ENCODE measurements around the gene HSPA12B. TPM values are rescaled to one million over a fixed set of nuclear protein-coding genes. Genes with fewer than 3 reads are reported as not detected.

HSPA12B gene
- total RNA-seq, 1 experiment from 2014 or later = 6.3 TPM

DNA sequence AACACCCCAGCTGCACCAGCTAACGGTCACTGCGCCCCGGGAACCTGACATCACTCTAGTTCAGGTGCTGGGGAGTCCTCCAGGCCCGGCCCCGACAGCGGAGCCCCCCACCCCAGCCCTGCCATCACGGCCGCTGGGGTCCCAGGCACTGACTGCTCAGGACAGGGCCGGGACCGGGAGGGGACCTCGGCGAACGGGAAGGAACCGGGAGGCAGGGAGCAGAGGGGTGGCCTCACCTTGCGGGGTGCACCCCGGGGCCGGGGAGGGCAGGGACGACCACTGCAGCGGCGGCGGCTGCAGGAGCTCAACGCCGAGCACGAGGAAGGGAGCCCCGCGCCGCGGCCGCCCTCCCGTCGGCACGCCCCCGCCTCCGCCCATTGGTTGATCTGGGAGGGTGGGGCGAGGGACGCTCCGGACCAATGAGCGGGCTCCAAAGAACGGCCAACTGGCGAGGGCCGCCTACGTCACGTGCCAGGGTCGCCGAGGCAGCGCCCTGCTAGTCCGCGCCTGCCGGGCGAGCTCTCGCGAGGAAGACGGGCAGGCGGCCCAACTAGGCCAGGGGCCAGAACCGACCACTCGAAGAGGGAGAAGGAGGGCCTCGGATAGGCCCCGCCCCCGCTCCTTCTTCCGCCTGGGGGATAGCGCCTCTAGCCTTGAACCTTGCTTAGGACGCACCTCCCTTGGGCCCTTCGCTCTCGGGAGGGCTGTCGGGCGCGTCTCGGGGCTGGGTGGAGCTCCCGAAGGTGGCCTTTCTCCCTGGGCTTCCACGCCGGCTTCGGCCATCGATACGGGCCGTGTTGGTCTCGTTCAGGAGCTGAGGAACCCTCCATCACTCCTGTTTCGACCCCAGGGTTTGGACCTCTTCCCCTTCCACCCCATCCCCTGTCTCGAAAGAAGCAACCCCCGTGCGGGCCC lies 35.2 kb downstream of the HSPA12B start, which contains the start of gene ADISSP (continued):
- TF ChIP-seq, protein P1, sequence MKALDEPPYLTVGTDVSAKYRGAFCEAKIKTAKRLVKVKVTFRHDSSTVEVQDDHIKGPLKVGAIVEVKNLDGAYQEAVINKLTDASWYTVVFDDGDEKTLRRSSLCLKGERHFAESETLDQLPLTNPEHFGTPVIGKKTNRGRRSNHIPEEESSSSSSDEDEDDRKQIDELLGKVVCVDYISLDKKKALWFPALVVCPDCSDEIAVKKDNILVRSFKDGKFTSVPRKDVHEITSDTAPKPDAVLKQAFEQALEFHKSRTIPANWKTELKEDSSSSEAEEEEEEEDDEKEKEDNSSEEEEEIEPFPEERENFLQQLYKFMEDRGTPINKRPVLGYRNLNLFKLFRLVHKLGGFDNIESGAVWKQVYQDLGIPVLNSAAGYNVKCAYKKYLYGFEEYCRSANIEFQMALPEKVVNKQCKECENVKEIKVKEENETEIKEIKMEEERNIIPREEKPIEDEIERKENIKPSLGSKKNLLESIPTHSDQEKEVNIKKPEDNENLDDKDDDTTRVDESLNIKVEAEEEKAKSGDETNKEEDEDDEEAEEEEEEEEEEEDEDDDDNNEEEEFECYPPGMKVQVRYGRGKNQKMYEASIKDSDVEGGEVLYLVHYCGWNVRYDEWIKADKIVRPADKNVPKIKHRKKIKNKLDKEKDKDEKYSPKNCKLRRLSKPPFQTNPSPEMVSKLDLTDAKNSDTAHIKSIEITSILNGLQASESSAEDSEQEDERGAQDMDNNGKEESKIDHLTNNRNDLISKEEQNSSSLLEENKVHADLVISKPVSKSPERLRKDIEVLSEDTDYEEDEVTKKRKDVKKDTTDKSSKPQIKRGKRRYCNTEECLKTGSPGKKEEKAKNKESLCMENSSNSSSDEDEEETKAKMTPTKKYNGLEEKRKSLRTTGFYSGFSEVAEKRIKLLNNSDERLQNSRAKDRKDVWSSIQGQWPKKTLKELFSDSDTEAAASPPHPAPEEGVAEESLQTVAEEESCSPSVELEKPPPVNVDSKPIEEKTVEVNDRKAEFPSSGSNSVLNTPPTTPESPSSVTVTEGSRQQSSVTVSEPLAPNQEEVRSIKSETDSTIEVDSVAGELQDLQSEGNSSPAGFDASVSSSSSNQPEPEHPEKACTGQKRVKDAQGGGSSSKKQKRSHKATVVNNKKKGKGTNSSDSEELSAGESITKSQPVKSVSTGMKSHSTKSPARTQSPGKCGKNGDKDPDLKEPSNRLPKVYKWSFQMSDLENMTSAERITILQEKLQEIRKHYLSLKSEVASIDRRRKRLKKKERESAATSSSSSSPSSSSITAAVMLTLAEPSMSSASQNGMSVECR (CRISPR knock-in tag; IDR thresholded peaks at IDR 0.05; ENCODE audit: borderline replicate concordance) = peak; percentile 87; the same call in 1 of the 2 replicates
- TF ChIP-seq, protein P2, sequence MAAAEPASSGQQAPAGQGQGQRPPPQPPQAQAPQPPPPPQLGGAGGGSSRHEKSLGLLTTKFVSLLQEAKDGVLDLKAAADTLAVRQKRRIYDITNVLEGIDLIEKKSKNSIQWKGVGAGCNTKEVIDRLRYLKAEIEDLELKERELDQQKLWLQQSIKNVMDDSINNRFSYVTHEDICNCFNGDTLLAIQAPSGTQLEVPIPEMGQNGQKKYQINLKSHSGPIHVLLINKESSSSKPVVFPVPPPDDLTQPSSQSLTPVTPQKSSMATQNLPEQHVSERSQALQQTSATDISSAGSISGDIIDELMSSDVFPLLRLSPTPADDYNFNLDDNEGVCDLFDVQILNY (CRISPR knock-in tag; IDR thresholded peaks at IDR 0.05) = peak; percentile 85
- no peak for TF ChIP-seq ZNF396 (CRISPR knock-in tag; IDR thresholded peaks at IDR 0.05; ENCODE audit: borderline replicate concordance)
- TF ChIP-seq ZNF423 (CRISPR knock-in tag; IDR thresholded peaks at IDR 0.05) = no peak
- TF ChIP-seq, protein P3, sequence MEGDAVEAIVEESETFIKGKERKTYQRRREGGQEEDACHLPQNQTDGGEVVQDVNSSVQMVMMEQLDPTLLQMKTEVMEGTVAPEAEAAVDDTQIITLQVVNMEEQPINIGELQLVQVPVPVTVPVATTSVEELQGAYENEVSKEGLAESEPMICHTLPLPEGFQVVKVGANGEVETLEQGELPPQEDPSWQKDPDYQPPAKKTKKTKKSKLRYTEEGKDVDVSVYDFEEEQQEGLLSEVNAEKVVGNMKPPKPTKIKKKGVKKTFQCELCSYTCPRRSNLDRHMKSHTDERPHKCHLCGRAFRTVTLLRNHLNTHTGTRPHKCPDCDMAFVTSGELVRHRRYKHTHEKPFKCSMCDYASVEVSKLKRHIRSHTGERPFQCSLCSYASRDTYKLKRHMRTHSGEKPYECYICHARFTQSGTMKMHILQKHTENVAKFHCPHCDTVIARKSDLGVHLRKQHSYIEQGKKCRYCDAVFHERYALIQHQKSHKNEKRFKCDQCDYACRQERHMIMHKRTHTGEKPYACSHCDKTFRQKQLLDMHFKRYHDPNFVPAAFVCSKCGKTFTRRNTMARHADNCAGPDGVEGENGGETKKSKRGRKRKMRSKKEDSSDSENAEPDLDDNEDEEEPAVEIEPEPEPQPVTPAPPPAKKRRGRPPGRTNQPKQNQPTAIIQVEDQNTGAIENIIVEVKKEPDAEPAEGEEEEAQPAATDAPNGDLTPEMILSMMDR (IDR thresholded peaks at IDR 0.05) = no peak
- 0 out of 2 replicates have a peak, but pooled peaks have one; percentile 16 for TF ChIP-seq CREB1 (CRISPR knock-in tag; IDR thresholded peaks at IDR 0.05)
- peak; percentile 26; the same call in 1 of the 2 replicates for TF ChIP-seq AFF4 (CRISPR knock-in tag; IDR thresholded peaks at IDR 0.05; ENCODE audit: borderline replicate concordance)
- TF ChIP-seq MYBL2 (CRISPR knock-in tag; IDR thresholded peaks at IDR 0.05) = no peak; the same call in 1 of the 2 replicates
- TF ChIP-seq, protein P4, sequence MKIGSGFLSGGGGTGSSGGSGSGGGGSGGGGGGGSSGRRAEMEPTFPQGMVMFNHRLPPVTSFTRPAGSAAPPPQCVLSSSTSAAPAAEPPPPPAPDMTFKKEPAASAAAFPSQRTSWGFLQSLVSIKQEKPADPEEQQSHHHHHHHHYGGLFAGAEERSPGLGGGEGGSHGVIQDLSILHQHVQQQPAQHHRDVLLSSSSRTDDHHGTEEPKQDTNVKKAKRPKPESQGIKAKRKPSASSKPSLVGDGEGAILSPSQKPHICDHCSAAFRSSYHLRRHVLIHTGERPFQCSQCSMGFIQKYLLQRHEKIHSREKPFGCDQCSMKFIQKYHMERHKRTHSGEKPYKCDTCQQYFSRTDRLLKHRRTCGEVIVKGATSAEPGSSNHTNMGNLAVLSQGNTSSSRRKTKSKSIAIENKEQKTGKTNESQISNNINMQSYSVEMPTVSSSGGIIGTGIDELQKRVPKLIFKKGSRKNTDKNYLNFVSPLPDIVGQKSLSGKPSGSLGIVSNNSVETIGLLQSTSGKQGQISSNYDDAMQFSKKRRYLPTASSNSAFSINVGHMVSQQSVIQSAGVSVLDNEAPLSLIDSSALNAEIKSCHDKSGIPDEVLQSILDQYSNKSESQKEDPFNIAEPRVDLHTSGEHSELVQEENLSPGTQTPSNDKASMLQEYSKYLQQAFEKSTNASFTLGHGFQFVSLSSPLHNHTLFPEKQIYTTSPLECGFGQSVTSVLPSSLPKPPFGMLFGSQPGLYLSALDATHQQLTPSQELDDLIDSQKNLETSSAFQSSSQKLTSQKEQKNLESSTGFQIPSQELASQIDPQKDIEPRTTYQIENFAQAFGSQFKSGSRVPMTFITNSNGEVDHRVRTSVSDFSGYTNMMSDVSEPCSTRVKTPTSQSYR (CRISPR knock-in tag; IDR thresholded peaks at IDR 0.05) = 0 out of 2 replicates have a peak, but pooled peaks have one; percentile 45
- TF ChIP-seq IRF1 (CRISPR knock-in tag; IDR thresholded peaks at IDR 0.05) = 0 out of 2 replicates have a peak, but pooled peaks have one; percentile 22
- TF ChIP-seq, protein P5, sequence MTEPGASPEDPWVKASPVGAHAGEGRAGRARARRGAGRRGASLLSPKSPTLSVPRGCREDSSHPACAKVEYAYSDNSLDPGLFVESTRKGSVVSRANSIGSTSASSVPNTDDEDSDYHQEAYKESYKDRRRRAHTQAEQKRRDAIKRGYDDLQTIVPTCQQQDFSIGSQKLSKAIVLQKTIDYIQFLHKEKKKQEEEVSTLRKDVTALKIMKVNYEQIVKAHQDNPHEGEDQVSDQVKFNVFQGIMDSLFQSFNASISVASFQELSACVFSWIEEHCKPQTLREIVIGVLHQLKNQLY (CRISPR knock-in tag; IDR thresholded peaks at IDR 0.05) = no peak
- TF ChIP-seq E2F4 (CRISPR knock-in tag; IDR thresholded peaks at IDR 0.05; ENCODE audit: borderline replicate concordance, low read depth) = no peak
- TF ChIP-seq, protein P6, sequence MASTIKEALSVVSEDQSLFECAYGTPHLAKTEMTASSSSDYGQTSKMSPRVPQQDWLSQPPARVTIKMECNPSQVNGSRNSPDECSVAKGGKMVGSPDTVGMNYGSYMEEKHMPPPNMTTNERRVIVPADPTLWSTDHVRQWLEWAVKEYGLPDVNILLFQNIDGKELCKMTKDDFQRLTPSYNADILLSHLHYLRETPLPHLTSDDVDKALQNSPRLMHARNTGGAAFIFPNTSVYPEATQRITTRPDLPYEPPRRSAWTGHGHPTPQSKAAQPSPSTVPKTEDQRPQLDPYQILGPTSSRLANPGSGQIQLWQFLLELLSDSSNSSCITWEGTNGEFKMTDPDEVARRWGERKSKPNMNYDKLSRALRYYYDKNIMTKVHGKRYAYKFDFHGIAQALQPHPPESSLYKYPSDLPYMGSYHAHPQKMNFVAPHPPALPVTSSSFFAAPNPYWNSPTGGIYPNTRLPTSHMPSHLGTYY (CRISPR knock-in tag; IDR thresholded peaks at IDR 0.05) = no peak
- no peak for TF ChIP-seq ZNF671 (CRISPR knock-in tag; IDR thresholded peaks at IDR 0.05)
- TF ChIP-seq E2F1 (CRISPR knock-in tag; IDR thresholded peaks at IDR 0.05) = peak; percentile 31; the same call in 1 of the 2 replicates
